ENCODE data around the gene EMC7.

EMC7 gene

DNA sequence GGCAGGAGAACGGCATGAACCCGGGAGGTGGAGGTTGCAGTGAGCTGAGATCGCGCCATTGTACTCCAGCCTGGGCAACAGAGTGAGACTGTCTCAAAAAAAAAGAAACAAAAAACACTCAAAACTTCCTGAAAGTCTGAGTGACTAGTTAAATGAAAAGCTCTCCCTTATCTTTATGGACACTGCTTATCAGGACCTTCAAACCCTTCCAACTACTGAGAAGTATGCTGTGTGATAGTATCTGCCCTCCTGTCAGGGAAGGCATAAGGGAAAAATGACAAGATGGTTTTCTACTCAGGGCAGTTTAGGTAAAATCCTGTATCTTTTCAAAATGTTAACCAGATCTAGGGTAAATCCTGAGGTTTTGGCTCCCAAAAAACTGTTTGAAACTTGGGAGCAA is 21.8 kb downstream of the EMC7 start:
- TF ChIP-seq, protein P1, sequence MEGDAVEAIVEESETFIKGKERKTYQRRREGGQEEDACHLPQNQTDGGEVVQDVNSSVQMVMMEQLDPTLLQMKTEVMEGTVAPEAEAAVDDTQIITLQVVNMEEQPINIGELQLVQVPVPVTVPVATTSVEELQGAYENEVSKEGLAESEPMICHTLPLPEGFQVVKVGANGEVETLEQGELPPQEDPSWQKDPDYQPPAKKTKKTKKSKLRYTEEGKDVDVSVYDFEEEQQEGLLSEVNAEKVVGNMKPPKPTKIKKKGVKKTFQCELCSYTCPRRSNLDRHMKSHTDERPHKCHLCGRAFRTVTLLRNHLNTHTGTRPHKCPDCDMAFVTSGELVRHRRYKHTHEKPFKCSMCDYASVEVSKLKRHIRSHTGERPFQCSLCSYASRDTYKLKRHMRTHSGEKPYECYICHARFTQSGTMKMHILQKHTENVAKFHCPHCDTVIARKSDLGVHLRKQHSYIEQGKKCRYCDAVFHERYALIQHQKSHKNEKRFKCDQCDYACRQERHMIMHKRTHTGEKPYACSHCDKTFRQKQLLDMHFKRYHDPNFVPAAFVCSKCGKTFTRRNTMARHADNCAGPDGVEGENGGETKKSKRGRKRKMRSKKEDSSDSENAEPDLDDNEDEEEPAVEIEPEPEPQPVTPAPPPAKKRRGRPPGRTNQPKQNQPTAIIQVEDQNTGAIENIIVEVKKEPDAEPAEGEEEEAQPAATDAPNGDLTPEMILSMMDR (IDR thresholded peaks at IDR 0.05; ENCODE audit: low read depth, low read length): no peak
- DNase-seq (ENCODE audit: extremely low read depth, low read depth): no peak

- TF ChIP-seq, protein P1 (IDR thresholded peaks at IDR 0.05; ENCODE audit: low read depth, low read length): no peak
- DNase-seq (ENCODE audit: extremely low read depth, low read depth): no peak
These were observed 22.8 kb downstream of the EMC7 start for GRCh38 chr15:34078900-34079299.

- no peak for DNase-seq (ENCODE audit: extremely low read depth, low read depth)
- TF ChIP-seq, protein P1 (IDR thresholded peaks at IDR 0.05; ENCODE audit: low read depth, low read length): no peak
These were observed 24.9 kb downstream of the EMC7 start for GRCh38 chr15:34076785-34077184.

DNA sequence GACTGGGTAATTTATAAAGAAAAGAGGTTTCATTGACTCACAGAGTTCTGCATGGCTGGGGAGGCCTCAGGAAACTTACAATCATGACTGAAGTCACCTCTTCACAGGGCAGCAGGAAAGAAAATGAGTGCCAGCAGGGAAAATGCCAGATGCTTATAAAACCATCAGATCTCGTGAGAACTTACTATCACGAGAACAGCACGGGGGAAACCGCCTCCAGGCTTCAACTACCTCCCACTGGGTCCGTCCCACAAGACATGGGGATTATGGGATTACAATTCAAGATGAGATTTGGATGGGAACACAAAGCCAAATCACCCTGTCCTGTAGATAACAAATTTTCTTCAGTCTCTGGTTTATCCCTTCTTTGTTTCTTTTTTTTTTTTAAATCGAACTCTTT is 31.7 kb downstream of the EMC7 start:
- TF ChIP-seq, protein P1 (IDR thresholded peaks at IDR 0.05; ENCODE audit: low read depth, low read length): no peak
- no peak for DNase-seq (ENCODE audit: extremely low read depth, low read depth)

- no peak for DNase-seq (ENCODE audit: extremely low read depth, low read depth)
- TF ChIP-seq, protein P1 (IDR thresholded peaks at IDR 0.05; ENCODE audit: low read depth, low read length): no peak
These were observed 35.7 kb downstream of the EMC7 start for GRCh38 chr15:34065941-34066340.

- TF ChIP-seq, protein P1 (IDR thresholded peaks at IDR 0.05; ENCODE audit: low read depth, low read length): no peak
- DNase-seq (ENCODE audit: extremely low read depth, low read depth): no peak
These were observed 36.4 kb downstream of the EMC7 start for GRCh38 chr15:34065261-34065660.

GRCh38 chr15:34064438-34064837 is 37.2 kb downstream of the EMC7 start:
- no peak for DNase-seq (ENCODE audit: extremely low read depth, low read depth)
- TF ChIP-seq, protein P1 (IDR thresholded peaks at IDR 0.05; ENCODE audit: low read depth, low read length): no peak
